ENCODE results near the gene ADGRV1. TPM values are rescaled to one million over a fixed set of nuclear protein-coding genes. Genes with fewer than 3 reads are reported as not detected.

ADGRV1 gene
- total RNA-seq, 1 donor: 0.43 TPM

DNA sequence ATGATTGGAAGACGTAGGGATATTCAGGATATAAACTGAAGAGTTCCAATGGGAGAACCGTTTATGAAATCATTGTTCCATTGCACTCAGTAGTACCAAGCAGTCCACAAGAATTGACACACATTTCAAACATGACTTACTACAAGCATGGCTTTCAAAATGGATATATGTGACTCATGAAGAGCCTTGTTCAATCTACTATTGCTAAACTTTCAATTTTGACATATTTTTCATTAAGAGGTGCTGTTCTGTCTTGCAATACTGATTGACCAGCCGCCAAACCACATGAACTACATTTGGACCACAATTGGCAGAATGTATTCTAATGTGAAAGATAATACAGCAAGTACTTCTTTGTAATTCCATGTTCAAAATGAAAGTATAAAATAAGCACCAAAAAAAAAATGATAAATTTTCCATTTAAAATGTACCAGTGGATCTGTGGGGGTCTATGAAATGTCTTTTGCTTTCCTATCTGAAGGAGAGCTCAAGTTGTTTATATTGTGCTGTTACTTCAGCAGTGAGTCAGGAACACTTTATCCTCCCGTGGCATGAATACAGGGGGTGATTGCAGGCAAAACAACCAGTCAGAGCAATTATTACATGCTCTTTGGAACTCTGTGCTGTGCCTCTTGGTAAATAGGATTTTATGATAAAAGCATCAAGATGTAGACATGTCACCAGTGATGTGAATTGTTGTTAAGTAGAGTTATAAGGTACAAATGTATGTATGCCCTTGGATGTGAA is 458.5 kb downstream of the ADGRV1 start:
- TF ChIP-seq, protein P1, sequence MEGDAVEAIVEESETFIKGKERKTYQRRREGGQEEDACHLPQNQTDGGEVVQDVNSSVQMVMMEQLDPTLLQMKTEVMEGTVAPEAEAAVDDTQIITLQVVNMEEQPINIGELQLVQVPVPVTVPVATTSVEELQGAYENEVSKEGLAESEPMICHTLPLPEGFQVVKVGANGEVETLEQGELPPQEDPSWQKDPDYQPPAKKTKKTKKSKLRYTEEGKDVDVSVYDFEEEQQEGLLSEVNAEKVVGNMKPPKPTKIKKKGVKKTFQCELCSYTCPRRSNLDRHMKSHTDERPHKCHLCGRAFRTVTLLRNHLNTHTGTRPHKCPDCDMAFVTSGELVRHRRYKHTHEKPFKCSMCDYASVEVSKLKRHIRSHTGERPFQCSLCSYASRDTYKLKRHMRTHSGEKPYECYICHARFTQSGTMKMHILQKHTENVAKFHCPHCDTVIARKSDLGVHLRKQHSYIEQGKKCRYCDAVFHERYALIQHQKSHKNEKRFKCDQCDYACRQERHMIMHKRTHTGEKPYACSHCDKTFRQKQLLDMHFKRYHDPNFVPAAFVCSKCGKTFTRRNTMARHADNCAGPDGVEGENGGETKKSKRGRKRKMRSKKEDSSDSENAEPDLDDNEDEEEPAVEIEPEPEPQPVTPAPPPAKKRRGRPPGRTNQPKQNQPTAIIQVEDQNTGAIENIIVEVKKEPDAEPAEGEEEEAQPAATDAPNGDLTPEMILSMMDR (IDR thresholded peaks at IDR 0.05; ENCODE audit: insufficient read depth, low read depth, low read length): no peak
- DNase-seq (ENCODE audit: low read depth): peak; percentile 81
- H3K4me3 ChIP-seq (ENCODE audit: low read depth, low read length): no peak overlapping the region

DNA sequence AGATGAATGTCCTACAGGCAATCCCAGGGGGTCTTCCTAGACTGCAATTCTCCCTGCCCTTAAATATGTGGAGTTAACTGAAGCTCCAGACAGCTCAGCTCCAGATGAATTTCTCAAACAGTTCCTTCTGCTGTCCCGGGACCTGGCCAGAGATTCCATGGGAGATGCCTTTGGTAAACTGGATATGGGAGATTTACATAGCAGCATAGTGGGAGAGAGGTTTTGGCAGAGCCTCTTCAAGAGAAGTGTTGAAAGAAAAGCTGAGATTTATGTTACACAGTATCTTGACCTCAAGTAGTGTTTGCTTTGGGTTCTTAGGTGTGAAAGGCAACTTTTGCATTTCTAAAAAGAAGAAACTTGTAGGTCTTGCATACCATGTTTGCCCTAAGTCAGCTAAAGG is 459.6 kb downstream of the ADGRV1 start:
- H3K4me3 ChIP-seq (ENCODE audit: low read depth, low read length): no peak overlapping the region
- peak; percentile 69 for DNase-seq (ENCODE audit: low read depth)
- TF ChIP-seq, protein P1 (IDR thresholded peaks at IDR 0.05; ENCODE audit: insufficient read depth, low read depth, low read length): no peak

DNA sequence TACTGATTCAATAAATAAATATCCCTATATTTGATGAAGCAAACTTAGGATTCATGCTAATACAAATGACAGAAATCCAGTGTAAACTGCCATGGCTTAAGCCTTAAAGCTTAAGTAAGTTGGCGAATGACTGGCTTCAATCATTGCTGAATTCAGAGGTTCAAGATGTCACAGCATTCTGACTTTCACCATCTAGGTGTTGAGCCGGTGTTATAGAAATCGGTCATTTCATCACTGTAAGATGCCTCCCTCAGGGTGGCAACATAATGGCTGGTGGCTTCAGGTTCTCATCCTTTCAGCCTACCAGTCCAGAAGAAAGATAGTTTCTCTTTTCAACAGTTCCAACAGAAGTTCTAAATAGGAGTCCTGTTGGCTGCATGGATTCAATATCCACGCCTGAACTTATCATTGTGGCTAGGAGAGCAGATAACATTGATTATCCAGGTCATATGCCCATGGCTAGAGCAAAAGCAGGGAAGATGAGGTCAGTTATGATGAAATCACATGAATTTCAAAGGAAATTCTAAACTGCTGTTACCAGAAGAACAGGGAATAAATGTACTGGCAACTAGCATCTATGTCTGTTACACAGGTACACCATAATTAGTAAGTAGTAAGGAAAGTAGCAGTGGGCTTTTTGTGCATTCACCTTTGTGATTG is 460.2 kb downstream of the ADGRV1 start:
- H3K4me3 ChIP-seq (ENCODE audit: low read depth, low read length): no peak overlapping the region
- TF ChIP-seq, protein P1 (IDR thresholded peaks at IDR 0.05; ENCODE audit: insufficient read depth, low read depth, low read length): no peak
- peak; percentile 54 for DNase-seq (ENCODE audit: low read depth)

DNA sequence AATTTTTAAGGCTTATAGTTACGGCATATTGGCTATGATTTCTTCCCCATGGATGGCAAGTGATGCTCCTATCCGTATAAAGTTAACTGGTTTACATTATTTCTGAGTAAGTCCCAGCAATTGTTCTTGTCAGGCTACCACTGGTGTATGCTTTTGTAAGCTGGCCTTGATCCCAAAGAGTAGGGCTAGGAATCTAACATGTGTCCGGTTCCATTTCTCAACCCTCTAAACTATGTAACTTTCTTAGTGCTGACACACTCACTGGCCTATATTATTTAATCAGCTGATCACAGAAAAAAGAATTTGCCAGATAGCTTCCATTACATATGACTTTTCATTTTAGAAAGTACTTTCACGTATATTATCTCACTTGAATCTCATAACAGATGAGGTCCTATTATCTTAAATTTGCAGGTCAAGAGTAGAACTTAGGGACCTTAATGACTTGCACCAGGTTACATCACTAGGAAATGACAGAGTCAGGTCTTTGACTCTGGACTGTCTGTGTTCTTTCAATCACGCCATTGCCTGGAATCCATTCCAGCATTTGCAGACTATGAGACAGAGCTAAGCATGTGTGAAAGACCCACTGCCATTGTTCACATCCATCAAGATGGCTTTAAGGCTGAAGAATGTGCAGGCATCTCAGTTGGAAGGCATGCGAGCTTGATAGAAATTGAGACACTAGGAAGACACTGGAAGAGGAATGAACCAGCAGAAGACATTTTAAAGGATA is 461.6 kb downstream of the ADGRV1 start:
- H3K4me3 ChIP-seq (ENCODE audit: low read depth, low read length): no peak overlapping the region
- TF ChIP-seq, protein P1 (IDR thresholded peaks at IDR 0.05; ENCODE audit: insufficient read depth, low read depth, low read length): no peak
- no peak for DNase-seq (ENCODE audit: low read depth)

DNA sequence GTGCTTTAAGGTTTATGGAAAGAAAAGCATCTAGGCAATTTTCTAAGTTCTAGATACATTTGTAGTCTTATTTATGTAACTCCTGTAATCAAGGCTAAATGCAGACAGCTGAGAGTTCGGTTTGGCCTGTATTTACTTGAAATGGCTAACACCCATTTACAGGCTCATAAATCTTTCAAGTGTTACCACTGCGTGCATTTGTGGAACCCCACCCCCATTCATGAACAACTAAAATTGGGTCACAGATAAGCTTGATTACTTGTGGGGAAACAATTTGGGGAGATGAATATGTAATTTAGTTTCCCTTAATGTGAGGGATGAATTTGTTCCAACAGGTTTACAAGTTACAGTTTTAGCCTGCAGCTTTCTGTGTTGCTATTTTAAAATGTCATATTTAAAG is 463.9 kb downstream of the ADGRV1 start:
- TF ChIP-seq, protein P1 (IDR thresholded peaks at IDR 0.05; ENCODE audit: insufficient read depth, low read depth, low read length): no peak
- DNase-seq (ENCODE audit: low read depth): no peak
- H3K4me3 ChIP-seq (ENCODE audit: low read depth, low read length): no peak overlapping the region

DNA sequence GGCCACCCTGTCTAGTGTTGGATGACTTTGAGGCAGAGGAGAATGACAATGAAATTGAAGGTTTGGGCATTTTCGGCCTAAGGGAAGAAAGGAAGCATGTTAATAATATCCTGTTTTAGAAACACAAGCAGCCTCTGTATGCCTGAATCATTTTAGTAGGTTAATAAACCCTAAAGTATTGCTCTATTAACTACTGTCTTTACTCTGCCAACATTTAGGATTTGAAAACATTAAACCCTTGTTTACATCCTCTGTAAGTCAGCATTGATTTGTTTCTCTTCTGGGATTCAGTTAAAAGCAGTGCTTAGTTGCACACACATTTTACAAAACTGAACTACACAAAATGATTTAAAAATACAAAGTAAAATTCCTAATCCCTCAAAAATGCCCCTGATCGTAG is 465.6 kb downstream of the ADGRV1 start:
- no peak for DNase-seq (ENCODE audit: low read depth)
- TF ChIP-seq, protein P1 (IDR thresholded peaks at IDR 0.05; ENCODE audit: insufficient read depth, low read depth, low read length): no peak
- no peak overlapping the region for H3K4me3 ChIP-seq (ENCODE audit: low read depth, low read length)

Data from fibroblast of villous mesenchyme (primary cell).